Adrenal gland (tissue), 5 donors: Measurements from ENCODE around the gene PPP1R9A.

Source experiments
- CTCF ChIP-seq, 6 experiments: fragments of 450-650 bp in 4 of 6; fragments of 200-600 bp in 2 of 6; sonication (generic) in 1 of 6; IDR thresholded peaks; 1 replicate in 5 of 6; 2 replicates in 1 of 6; pipeline versions ENCODE4 v1.5.1 to v1.8.0; 2016 to 2021; ENCODE audit warnings: antibody characterized with exemption in 6 of 6, mild to moderate bottlenecking in 2 of 6, moderate library complexity in 1 of 6
- POLR2A ChIP-seq, 2 donors: fragments of 450-650 bp; IDR thresholded peaks; one replicate each; pipeline ENCODE4 v1.6.1; 2017; ENCODE audit warnings: antibody characterized with exemption in 2 of 2, mild to moderate bottlenecking in 2 of 2, moderate library complexity in 1 of 2
- donor health status: DM: no; HTN: no; CAD: no.

DNA sequence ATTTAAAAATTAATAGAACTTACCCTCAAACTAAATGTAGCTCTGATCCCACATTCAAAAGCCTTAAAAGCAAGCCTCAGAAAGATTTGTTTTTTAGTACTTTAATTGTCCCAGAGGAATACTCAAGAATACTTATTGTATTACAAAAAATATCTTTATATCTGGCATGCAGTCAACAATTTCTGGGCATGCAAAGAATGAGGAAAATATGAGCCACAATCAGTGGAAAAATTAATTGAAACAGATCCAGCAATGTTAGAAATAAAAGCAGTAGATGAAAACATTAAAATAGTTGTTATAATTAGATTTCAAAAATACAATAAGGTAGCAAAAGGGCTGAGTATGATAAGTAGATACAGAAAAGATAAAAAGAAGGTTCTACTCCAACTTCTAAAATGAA is 262.3 kb downstream of the PPP1R9A start:
- TF ChIP-seq CTCF (IDR thresholded peaks at IDR 0.05) (no peak), POLR2A (IDR thresholded peaks at IDR 0.05) (no peak)
